Thyroid gland (tissue), 4 donors: ENCODE data around the gene ATXN1. TPM values are rescaled to one million over a fixed set of nuclear protein-coding genes. Genes with fewer than 3 reads are reported as not detected.

ENCODE experiments used
- DNase-seq, 2 donors: peaks; one replicate each; pipeline ENCODE4 v3.0.0-alpha.2; 2019
- H3K27ac ChIP-seq, 3 donors: fragments of 200-600 bp; sonication (generic); 1 replicate in 2 of 3; 2 replicates in 1 of 3; pipeline ENCODE4 v1.5.1; 2016 to 2019; ENCODE audit warnings: mild to moderate bottlenecking in 1 of 3, moderate library complexity in 1 of 3
- H3K27me3 ChIP-seq: fragments of 200-600 bp; sonication (generic); one replicate; pipeline ENCODE4 v1.5.1; 2019
- H3K36me3 ChIP-seq, 2 donors: fragments of 200-600 bp; sonication (generic); one replicate each; pipeline ENCODE4 v1.5.1; 2016 to 2019
- H3K4me1 ChIP-seq, 2 donors: fragments of 200-600 bp; sonication (generic); one replicate each; pipeline ENCODE4 v1.5.1; 2017 to 2019
- H3K4me3 ChIP-seq, 3 donors: fragments of 200-600 bp; sonication (generic); replicated peaks in 1 of 3; 1 replicate in 2 of 3; 2 replicates in 1 of 3; pipeline ENCODE4 v1.5.1; 2016; ENCODE audit warnings: mild to moderate bottlenecking in 1 of 3
- H3K9me3 ChIP-seq: fragments of 200-600 bp; sonication (generic); one replicate; pipeline ENCODE4 v1.5.1; 2017
- POLR2A ChIP-seq, 2 donors: fragments of 450-650 bp; IDR thresholded peaks; one replicate each; pipeline ENCODE4 v1.6.1; 2017; ENCODE audit warnings: antibody characterized with exemption in 2 of 2, mild to moderate bottlenecking in 2 of 2, moderate library complexity in 1 of 2
- WGBS, 2 donors: methylation state at CpG; one replicate each; pipeline ENCODE4 v1.1.5; 2017; 5-methylcytosine and 5-hydroxymethylcytosine counted together
- intact Hi-C: fragments of 100-400 bp; cut with DNase I; formaldehyde crosslinking; loops from one replicate; pipeline ENCODE4 v1.15.1; 2023
- total RNA-seq, 4 donors: library from RNA; depleted of rRNA; stranded (reverse); fragments of >200 nt; gene quantifications; one replicate each; pipeline ENCODE4 v1.2.3, GENCODE V29; 2016
- TF ChIP-seq, protein P1 (sequence below), 6 experiments: fragments of 200-600 bp in 3 of 6; fragments of 450-650 bp in 3 of 6; sonication (generic) in 3 of 6; IDR thresholded peaks; one replicate each; pipeline ENCODE4 v1.5.1; 2016 to 2019; ENCODE audit warnings: antibody characterized with exemption in 6 of 6, mild to moderate bottlenecking in 2 of 6, inconsistent platforms in 1 of 6, moderate library complexity in 1 of 6

ATXN1 gene
- total RNA-seq, 4 donors from 2014 or later, result 62.1 to 88.1 (median 83.0) TPM

DNA sequence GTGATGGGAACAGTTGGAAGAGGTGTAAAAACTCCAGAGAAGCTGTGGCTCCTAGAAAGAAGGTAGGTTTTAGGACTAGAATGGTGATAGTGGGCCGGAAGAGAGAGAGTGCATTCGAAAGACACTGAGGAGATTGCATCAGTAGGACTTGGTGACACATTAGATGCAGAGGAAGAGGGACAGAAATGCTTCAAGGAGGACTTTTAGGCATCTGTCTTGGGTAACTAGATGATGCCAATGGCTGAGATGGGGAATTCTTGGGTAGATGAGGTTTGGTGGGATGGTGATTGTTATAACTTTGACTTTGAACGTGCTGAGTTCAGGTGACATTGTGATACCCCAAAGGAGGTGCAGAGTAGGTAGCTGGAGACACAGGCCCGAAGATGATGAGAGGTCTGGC is 326.4 kb downstream of the ATXN1 start:
- intact Hi-C loops, result no loop called here
- Histone ChIP-seq H3K27ac (no peak overlapping the region), H3K4me1 (peaks cover 15 to 23% of the 10 kb centered on the region in 2 donors), H3K27me3 (no peaks in the 10 kb centered on the region), H3K36me3 (no peaks in the 10 kb centered on the region), H3K4me3 (no peak overlapping the region), H3K9me3 (no peaks in the 10 kb centered on the region)
- no peak for DNase-seq
- WGBS, 2 donors, result 93 to 94% methylated on average over 4 of the region's 4 CpGs
- TF ChIP-seq, protein P1, sequence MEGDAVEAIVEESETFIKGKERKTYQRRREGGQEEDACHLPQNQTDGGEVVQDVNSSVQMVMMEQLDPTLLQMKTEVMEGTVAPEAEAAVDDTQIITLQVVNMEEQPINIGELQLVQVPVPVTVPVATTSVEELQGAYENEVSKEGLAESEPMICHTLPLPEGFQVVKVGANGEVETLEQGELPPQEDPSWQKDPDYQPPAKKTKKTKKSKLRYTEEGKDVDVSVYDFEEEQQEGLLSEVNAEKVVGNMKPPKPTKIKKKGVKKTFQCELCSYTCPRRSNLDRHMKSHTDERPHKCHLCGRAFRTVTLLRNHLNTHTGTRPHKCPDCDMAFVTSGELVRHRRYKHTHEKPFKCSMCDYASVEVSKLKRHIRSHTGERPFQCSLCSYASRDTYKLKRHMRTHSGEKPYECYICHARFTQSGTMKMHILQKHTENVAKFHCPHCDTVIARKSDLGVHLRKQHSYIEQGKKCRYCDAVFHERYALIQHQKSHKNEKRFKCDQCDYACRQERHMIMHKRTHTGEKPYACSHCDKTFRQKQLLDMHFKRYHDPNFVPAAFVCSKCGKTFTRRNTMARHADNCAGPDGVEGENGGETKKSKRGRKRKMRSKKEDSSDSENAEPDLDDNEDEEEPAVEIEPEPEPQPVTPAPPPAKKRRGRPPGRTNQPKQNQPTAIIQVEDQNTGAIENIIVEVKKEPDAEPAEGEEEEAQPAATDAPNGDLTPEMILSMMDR (IDR thresholded peaks at IDR 0.05), result no peak
- TF ChIP-seq POLR2A (IDR thresholded peaks at IDR 0.05), result no peak

DNA sequence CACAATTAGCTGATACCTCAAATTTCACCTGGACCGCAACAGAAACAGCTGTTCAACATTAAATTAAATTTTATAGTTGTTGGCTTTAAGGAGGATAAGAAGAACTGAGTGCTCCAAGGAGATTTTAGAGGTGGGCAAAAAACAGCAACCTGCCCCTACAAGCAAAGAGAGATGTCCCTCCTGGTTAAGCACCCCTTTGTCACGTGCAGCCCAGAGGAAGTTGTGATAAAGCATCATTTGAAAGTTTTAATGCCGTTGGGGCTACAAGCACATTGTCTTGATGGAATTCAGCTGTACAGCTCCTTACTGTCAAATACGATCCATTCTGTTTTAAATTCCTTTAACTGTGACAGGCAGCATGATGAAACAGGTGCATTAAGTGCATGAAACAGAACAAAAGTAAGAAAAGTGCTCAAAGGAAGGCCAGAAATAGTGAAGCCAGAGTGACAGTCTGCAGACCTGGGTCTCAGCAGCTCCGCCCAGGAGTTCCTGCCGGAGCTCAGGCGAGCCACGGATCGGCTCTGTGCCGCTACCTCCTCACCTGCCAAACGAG is 327.8 kb downstream of the ATXN1 start:
- DNase-seq, result no peak
- intact Hi-C loops, result no loop called here
- Histone ChIP-seq H3K4me3 (no peak overlapping the region), H3K27me3 (no peaks in the 10 kb centered on the region), H3K4me1 (peaks cover 8 to 10% of the 10 kb centered on the region in 2 donors), H3K27ac (no peak overlapping the region), H3K9me3 (no peaks in the 10 kb centered on the region), H3K36me3 (no peaks in the 10 kb centered on the region)
- WGBS, 2 donors, result 86 to 89% methylated on average over 11 of the region's 11 CpGs
- TF ChIP-seq, protein P1 (IDR thresholded peaks at IDR 0.05), result no peak
- no peak for TF ChIP-seq POLR2A (IDR thresholded peaks at IDR 0.05)

DNA sequence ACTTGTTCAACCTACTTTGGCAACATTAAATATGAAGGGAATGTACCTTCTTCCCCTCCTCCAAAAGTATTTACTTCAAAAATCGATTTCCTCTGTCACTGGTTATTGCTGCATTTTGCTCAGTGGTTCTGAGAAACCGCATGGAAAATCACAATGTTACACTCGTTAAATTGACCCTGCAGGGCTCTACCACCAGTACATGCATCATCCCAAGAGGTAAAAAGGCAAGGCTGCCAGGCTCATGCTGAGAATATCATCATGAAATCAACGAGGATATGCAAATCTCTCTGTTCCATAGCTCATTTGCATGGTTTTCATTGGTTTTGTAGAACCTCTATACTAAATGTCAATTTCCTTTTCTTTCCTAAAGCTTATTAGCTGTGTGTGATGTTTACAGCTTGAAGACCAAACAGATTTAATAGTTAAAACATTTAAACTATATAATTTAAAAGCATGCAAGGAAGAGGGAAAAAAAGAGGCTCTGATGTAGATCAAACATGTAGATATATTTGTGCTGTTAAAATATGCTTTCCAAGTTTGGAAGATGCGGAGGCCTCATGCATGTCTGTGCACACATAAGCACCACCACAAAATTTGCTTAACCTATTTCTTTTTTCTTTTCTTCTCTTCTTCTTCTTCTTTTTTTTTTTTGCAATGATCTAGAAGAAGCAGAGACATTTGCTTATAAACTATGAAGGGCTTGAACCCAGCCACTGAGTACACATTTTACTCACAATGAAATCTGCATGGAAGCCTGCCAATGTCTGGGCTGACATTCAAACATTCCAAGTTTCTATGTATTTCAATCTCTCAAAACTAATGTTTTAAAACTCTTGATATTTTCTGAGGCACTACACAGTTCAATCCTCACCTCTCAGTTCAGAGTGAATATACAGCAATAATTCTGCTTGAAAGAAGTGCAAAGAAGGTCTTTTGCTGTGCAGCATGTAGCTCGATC is 328.9 kb downstream of the ATXN1 start:
- TF ChIP-seq, protein P1 (IDR thresholded peaks at IDR 0.05), result no peak
- TF ChIP-seq POLR2A (IDR thresholded peaks at IDR 0.05), result no peak
- Histone ChIP-seq H3K36me3 (no peaks in the 10 kb centered on the region), H3K27me3 (no peaks in the 10 kb centered on the region), H3K9me3 (no peaks in the 10 kb centered on the region), H3K4me1 (peaks cover 8% of the 10 kb centered on the region in 2 donors), H3K4me3 (no peak overlapping the region), H3K27ac (peak overlapping the region in 1 of 3 donors; percentile 3)
- 74 to 77% methylated on average over 6 of the region's 6 CpGs for WGBS, 2 donors
- peak; percentile 50 to 55 for DNase-seq
- intact Hi-C loops, result no loop called here

DNA sequence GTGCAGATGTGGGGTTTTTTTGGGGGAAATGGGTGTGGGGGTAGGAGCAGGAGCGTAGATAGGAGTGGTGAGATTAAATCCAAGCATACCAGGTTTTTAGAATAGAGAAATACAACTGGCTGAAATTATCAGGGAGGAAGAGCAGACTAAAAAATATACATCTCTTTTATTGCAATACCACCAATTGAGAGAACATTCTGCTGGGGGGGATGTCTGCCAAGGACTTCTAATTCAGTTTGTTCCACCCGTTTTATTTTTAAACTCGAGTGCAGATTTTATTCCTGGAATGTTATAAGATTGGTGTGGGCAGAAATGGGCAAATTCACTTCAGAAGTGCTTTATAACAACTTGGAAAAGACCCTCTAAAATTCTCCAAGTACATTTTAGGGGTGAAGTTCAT is 330.2 kb downstream of the ATXN1 start:
- intact Hi-C loops, result no loop called here
- H3K27me3 ChIP-seq, result no peaks in the 10 kb centered on the region
- TF ChIP-seq POLR2A (IDR thresholded peaks at IDR 0.05), result no peak
- TF ChIP-seq, protein P1 (IDR thresholded peaks at IDR 0.05), result no peak
- H3K9me3 ChIP-seq, result no peaks in the 10 kb centered on the region
- H3K27ac ChIP-seq, result no peak overlapping the region
- peaks cover 8% of the 10 kb centered on the region in 2 donors for H3K4me1 ChIP-seq
- DNase-seq, result no peak
- no peaks in the 10 kb centered on the region for H3K36me3 ChIP-seq
- 58 to 70% methylated on average over 3 of the region's 3 CpGs for WGBS, 2 donors
- no peak overlapping the region for H3K4me3 ChIP-seq
